Measurements from ENCODE around the gene PCP2. TPM values are rescaled to one million over a fixed set of nuclear protein-coding genes. Genes with fewer than 3 reads are reported as not detected.
A peak's percentile ranks its signal among the peaks of the same experiment; 100 is the strongest.

Gene PCP2
- polyA plus RNA-seq, 2 of the 4 experiments (the other 2 are of a cell fraction), result 0.19 TPM; not detected in 1

- Histone ChIP-seq H3K4me2 (peak overlapping the region; percentile 19; the same call in 1 of the 3 replicates), H3K9me3 (no peaks in the 10 kb centered on the region), H3K27ac (no peak overlapping the region), H3K4me1 (peaks cover 10% of the 10 kb centered on the region; the same call in 2 of the 3 replicates), H3K4me3 (no peak overlapping the region)
- FAIRE-seq (no peak), ATAC-seq (no peak), DNase-seq (ENCODE audit: low read depth in 1 of 2, low spot score in 1 of 2) (peak in 1 of 2 experiments; percentile 30)
- ChIA-PET CTCF (interaction anchor here (1.0 to 1.3 kb wide), 3 partner anchors 36 to 121 kb away, joined by 3 to 4 read pairs (median 4); no protein-coding TSS in a partner anchor), POLR2A (no interaction called here)
- WGBS (ENCODE audit: missing lambda C conversion rate), result 42% methylated on average over 25 of the region's 30 CpGs
- TF ChIP-seq RAD21 (conservative IDR thresholded peaks at IDR 0.05 in 1 of 2, IDR thresholded peaks at IDR 0.05 in 1 of 2) (0 out of 5 replicates have a peak, but pooled peaks of 1 of the 2 experiments have one; percentile 5), BHLHE40 (IDR thresholded peaks at IDR 0.05; ENCODE audit: low read depth, low read length) (no peak)
These were observed 45.6 kb upstream of the PCP2 start for GRCh38 chr19:7678971-7679751.

- ChIA-PET POLR2A (no interaction called here), CTCF (interaction anchor here (0.7 to 1.9 kb wide), 8 partner anchors 21 to 122 kb away, joined by 3 to 7 read pairs (median 4); no protein-coding TSS in a partner anchor)
- ATAC-seq, result peak in 1 of 2 experiments; percentile 20; a peak in 1 of 6 replicates
- peaks cover 5% of the 10 kb centered on the region; the same call in 1 of the 3 replicates for H3K9me3 ChIP-seq
- DNase-seq (ENCODE audit: low read depth in 1 of 2, low spot score in 1 of 2), result no peak
- no peak for FAIRE-seq
- WGBS (ENCODE audit: missing lambda C conversion rate), result 58% methylated on average over 9 of the region's 12 CpGs
- no peak overlapping the region for H3K4me3 ChIP-seq
- no peak overlapping the region for H3K27ac ChIP-seq
- peaks cover 10% of the 10 kb centered on the region; the same call in 2 of the 3 replicates for H3K4me1 ChIP-seq
- no peak for TF ChIP-seq NPAS2 (CRISPR knock-in tag; IDR thresholded peaks at IDR 0.05; ENCODE audit: borderline replicate concordance)
- TF ChIP-seq ESRRA (IDR thresholded peaks at IDR 0.05; ENCODE audit: borderline replicate concordance, low read length), result no peak
- TF ChIP-seq HOXA7 (CRISPR knock-in tag; IDR thresholded peaks at IDR 0.05), result no peak
- no peak for TF ChIP-seq BCL3 (IDR thresholded peaks at IDR 0.05)
- no peak for TF ChIP-seq EHMT2 (IDR thresholded peaks at IDR 0.05; ENCODE audit: low read depth)
- no peak for TF ChIP-seq MYC (IDR thresholded peaks at IDR 0.05; ENCODE audit: borderline replicate concordance, low read length)
- H3K4me2 ChIP-seq, result no peak overlapping the region
These were observed 44.3 kb upstream of the PCP2 start for GRCh38 chr19:7677669-7678311.

- Histone ChIP-seq H3K27ac (no peak within 1 kb of the TSS), H3K4me2 (no peak within 1 kb of the TSS), H3K9me3 (peaks cover 5% of the 10 kb centered on the region; the same call in 1 of the 3 replicates), H3K4me3 (no peak within 1 kb of the TSS), H3K4me1 (peaks cover 7% of the 10 kb centered on the region; the same call in 2 of the 3 replicates)
- FAIRE-seq, result no peak
- ATAC-seq, result no peak
- WGBS (ENCODE audit: missing lambda C conversion rate), result 32% methylated on average over 7 of the region's 10 CpGs
- POLR2A ChIA-PET, result no interaction called here
- TF ChIP-seq CBX2 (IDR thresholded peaks at IDR 0.05; ENCODE audit: borderline replicate concordance, low read depth), result no peak
- TF ChIP-seq HES2 (IDR thresholded peaks at IDR 0.05), result no peak
- no peak for TF ChIP-seq E2F6 (IDR thresholded peaks at IDR 0.05; ENCODE audit: borderline replicate concordance, low read depth)
- no peak for TF ChIP-seq EHF (CRISPR knock-in tag; IDR thresholded peaks at IDR 0.05)
- TF ChIP-seq ESRRA (IDR thresholded peaks at IDR 0.05; ENCODE audit: borderline replicate concordance, low read length), result no peak
- TF ChIP-seq JUN (IDR thresholded peaks at IDR 0.05), result no peak
- TF ChIP-seq HOXA7 (CRISPR knock-in tag; IDR thresholded peaks at IDR 0.05), result no peak
- TF ChIP-seq NFE2L2 (conservative IDR thresholded peaks at IDR 0.05; ENCODE audit: low read length), result no peak
- no peak for TF ChIP-seq BHLHE40 (IDR thresholded peaks at IDR 0.05; ENCODE audit: low read depth, low read length)
- no peak for TF ChIP-seq CEBPB (IDR thresholded peaks at IDR 0.05)
- no peak for TF ChIP-seq HDAC2 (IDR thresholded peaks at IDR 0.05)
- no peak for TF ChIP-seq KDM1A (IDR thresholded peaks at IDR 0.05; ENCODE audit: low read depth)
- TF ChIP-seq ATOH8 (CRISPR knock-in tag; IDR thresholded peaks at IDR 0.05; ENCODE audit: low read depth), result no peak
- TF ChIP-seq SREBF2 (IDR thresholded peaks at IDR 0.05), result no peak
- TF ChIP-seq POLR2AphosphoS2 (conservative IDR thresholded peaks at IDR 0.05; ENCODE audit: low read length), result no peak
- CTCF ChIA-PET, result interaction anchor here (1.9 kb wide), 1 partner anchor 109 kb away, joined by 7 read pairs; no protein-coding TSS in a partner anchor
- no peak for DNase-seq (ENCODE audit: low read depth in 1 of 2, low spot score in 1 of 2)
These were observed 43.3 kb upstream of the PCP2 start, which contains the start of gene MCEMP1 for GRCh38 chr19:7676854-7677253. TSS of gene MCEMP1 (plus strand) at chr19:7677090. CDS start at chr19:7677121, 31 bp downstream.

Data from A549 (cell line).